GM12875 (cell line): ENCODE measurements around the gene KLK15.

Source experiments
- H3K4me3 ChIP-seq: one replicate; pipeline ENCODE4 v1.5.1; 2011; ENCODE audit warnings: low read depth, low read length, control low read depth
- CTCF ChIP-seq: IDR thresholded peaks from 2 replicates; pipeline ENCODE4 v1.5.1; 2011; ENCODE audit warnings: low read depth, mild to moderate bottlenecking, control low read depth, inconsistent platforms, low read length, moderate library complexity, borderline replicate concordance; ENCODE audit not compliant: insufficient read depth

Gene KLK15

GRCh38 chr19:50874211-50874610, 40.8 kb upstream of the KLK15 start:
- H3K4me3 ChIP-seq, result no peak overlapping the region
- no peak for TF ChIP-seq CTCF

- TF ChIP-seq CTCF, result no peak
- H3K4me3 ChIP-seq, result no peak within 1 kb of the TSS
These were observed 39.7 kb upstream of the KLK15 start, which contains the start of gene KLK2 for GRCh38 chr19:50873056-50873455. KLK2 (plus strand) TSS chr19:50873439; CDS start chr19:50873474, 35 bp downstream.

- H3K4me3 ChIP-seq, result no peak overlapping the region
- peak; percentile 12; the same call in 1 of the 2 replicates for TF ChIP-seq CTCF
These were observed 37.2 kb upstream of the KLK15 start for GRCh38 chr19:50870417-50871089.

- no peak for TF ChIP-seq CTCF
- no peak overlapping the region for H3K4me3 ChIP-seq
These were observed 36.1 kb upstream of the KLK15 start for GRCh38 chr19:50869479-50869878.

- no peak for TF ChIP-seq CTCF
- H3K4me3 ChIP-seq, result no peak overlapping the region
These were observed 28.3 kb upstream of the KLK15 start for GRCh38 chr19:50861496-50862286.

GRCh38 chr19:50861010-50861409, 27.6 kb upstream of the KLK15 start:
- TF ChIP-seq CTCF, result no peak
- no peak overlapping the region for H3K4me3 ChIP-seq

- no peak overlapping the region for H3K4me3 ChIP-seq
- TF ChIP-seq CTCF, result no peak
These were observed 26.5 kb upstream of the KLK15 start for GRCh38 chr19:50859849-50860248.
